Measurements from ENCODE around the gene GTF2H1. TPM values are rescaled to one million over a fixed set of nuclear protein-coding genes. Genes with fewer than 3 reads are reported as not detected.
"Not testable (repeated sequence)": the region's sequence is repeated elsewhere in the genome, so short reads cannot be mapped to it uniquely, and the experiment has no call there.

The GTF2H1 gene
- polyA plus RNA-seq, 4 donors: 23.1 to 65.7 (median 27.3) TPM

DNA sequence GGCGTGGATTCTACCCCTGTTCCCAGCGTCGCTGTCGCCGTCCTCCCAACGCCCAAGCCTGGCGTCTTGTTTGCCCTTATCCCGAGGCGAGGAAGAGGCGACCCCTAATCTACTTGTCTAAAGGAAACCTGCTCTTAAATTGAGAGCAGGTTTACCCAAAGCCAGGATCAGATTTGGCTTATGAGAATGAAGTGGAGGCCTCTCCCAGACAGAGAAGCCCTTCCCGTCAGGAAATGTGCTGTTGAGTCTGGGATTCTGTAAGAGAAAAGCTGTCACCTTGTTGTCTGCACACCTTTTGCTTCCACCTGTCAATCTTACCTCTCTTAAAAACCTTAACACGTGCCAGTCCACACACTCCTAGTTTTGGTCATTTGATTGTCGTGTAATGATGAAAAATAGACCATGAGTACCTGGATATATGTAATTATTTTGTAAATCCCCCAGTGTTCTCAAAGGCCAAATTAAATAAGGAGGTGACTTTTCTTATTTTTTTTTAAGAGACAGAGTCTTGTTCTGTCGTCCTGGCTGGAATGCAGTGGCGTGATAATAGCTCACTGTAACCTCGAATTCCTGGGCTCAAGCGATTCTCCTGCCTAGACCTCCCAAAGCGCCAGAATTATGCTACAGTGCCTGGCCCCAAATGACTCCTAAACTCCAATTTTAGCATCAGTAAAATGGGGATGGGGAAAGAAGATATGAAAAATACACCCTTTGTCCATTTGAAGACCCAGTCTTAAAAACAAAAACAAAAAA lies 627 bp downstream of the GTF2H1 start:
- H3K36me3 ChIP-seq (ENCODE audit: control insufficient read depth in 3 of 3, insufficient read depth in 2 of 3, low read depth in 1 of 3, low read length in 3 of 3): peaks cover 0 to 12% (median 5%) of the 10 kb centered on the region in 3 donors
- peak overlapping the region in 2 of 3 donors; percentile 94 to 99 for H3K27ac ChIP-seq (ENCODE audit: low read depth in 1 of 3, low read length in 2 of 3)
- no peaks in the 10 kb centered on the region for H3K27me3 ChIP-seq (ENCODE audit: control insufficient read depth in 3 of 3, insufficient read depth in 3 of 3, low read length in 3 of 3)
- peak overlapping the region; percentile 69 to 89 (median 84) for H3K4me3 ChIP-seq (ENCODE audit: low read depth in 1 of 3, low read length in 3 of 3)
- no peaks in the 10 kb centered on the region for H3K9me3 ChIP-seq (ENCODE audit: control insufficient read depth in 2 of 2, insufficient read depth in 1 of 2, low read depth in 1 of 2, low read length in 1 of 2)
- WGBS, 3 donors: 8 to 10% (median 9%) methylated on average over 18 of the region's 18 CpGs
- peaks cover 7 to 10% (median 7%) of the 10 kb centered on the region in 3 donors for H3K4me1 ChIP-seq (ENCODE audit: control insufficient read depth in 3 of 3, insufficient read depth in 2 of 3, low read depth in 1 of 3, low read length in 2 of 3)
- DNase-seq (peak in 1 of 2 donors; percentile 48), FAIRE-seq (no peak)

DNA sequence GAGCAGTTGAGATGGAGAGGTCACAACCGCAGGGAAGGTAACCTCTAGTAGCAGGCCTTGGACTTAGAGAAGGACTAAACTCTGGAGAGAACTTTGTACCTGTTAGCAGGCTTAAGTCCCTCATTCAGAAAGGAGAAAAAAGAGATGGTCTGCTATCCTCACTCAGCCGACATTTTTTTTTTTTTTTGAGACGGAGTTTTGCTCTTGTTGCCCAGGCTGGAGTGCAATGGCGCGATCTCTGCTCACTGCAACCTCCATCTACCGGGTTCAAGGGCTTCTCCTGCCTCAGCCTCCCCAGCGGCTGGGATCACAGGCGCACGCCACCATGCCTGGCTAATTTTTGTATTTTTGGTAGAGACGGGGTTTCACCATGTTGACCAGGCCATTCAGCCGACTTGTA lies 1.5 kb downstream of the GTF2H1 start:
- not testable (repeated sequence) for DNase-seq; H3K27me3 ChIP-seq (ENCODE audit: control insufficient read depth in 3 of 3, insufficient read depth in 3 of 3, low read length in 3 of 3); H3K9me3 ChIP-seq (ENCODE audit: control insufficient read depth in 2 of 2, insufficient read depth in 1 of 2, low read depth in 1 of 2, low read length in 1 of 2); H3K27ac ChIP-seq (ENCODE audit: low read depth in 1 of 3, low read length in 2 of 3); FAIRE-seq
- Histone ChIP-seq H3K4me1 (ENCODE audit: control insufficient read depth in 3 of 3, insufficient read depth in 2 of 3, low read depth in 1 of 3, low read length in 2 of 3) (peaks cover 7 to 10% (median 7%) of the 10 kb centered on the region in 3 donors), H3K4me3 (ENCODE audit: low read depth in 1 of 3, low read length in 3 of 3) (peak overlapping the region in 2 of 3 donors; percentile 3 to 89), H3K36me3 (ENCODE audit: control insufficient read depth in 3 of 3, insufficient read depth in 2 of 3, low read depth in 1 of 3, low read length in 3 of 3) (peaks cover 0 to 17% (median 5%) of the 10 kb centered on the region in 3 donors)
- 85 to 89% (median 87%) methylated on average over 11 of the region's 11 CpGs for WGBS, 3 donors

DNA sequence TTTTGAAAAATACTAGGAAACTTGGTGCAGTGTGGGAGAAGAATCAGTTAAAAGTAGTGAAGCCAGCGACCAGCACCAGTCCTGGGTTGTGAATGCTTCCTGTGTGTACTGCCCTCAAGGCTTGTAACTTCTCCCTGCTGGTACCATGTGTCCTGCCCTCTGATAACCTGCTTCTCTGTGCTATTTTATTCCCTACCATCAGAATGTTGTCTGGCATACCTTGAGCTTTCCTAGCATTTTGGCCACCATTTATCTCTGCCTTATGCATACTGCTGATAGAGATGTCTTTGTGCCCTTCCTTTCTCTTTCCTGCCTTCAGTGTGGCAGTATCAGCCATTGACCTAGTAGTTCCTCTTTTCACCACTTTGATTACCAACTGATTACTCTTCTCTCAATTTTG lies 2.0 kb downstream of the GTF2H1 start:
- Histone ChIP-seq H3K36me3 (ENCODE audit: control insufficient read depth in 3 of 3, insufficient read depth in 2 of 3, low read depth in 1 of 3, low read length in 3 of 3) (peaks cover 0 to 17% (median 5%) of the 10 kb centered on the region in 3 donors), H3K9me3 (ENCODE audit: control insufficient read depth in 2 of 2, insufficient read depth in 1 of 2, low read depth in 1 of 2, low read length in 1 of 2) (no peaks in the 10 kb centered on the region), H3K4me1 (ENCODE audit: control insufficient read depth in 3 of 3, insufficient read depth in 2 of 3, low read depth in 1 of 3, low read length in 2 of 3) (peaks cover 7 to 10% (median 7%) of the 10 kb centered on the region in 3 donors), H3K27ac (ENCODE audit: low read depth in 1 of 3, low read length in 2 of 3) (no peak overlapping the region), H3K4me3 (ENCODE audit: low read depth in 1 of 3, low read length in 3 of 3) (no peak overlapping the region), H3K27me3 (ENCODE audit: control insufficient read depth in 3 of 3, insufficient read depth in 3 of 3, low read length in 3 of 3) (no peaks in the 10 kb centered on the region)
- DNase-seq (no peak), FAIRE-seq (no peak)
- WGBS, 3 donors: 46 to 75% (median 63%) methylated on average over 1 of the region's 1 CpG

DNA sequence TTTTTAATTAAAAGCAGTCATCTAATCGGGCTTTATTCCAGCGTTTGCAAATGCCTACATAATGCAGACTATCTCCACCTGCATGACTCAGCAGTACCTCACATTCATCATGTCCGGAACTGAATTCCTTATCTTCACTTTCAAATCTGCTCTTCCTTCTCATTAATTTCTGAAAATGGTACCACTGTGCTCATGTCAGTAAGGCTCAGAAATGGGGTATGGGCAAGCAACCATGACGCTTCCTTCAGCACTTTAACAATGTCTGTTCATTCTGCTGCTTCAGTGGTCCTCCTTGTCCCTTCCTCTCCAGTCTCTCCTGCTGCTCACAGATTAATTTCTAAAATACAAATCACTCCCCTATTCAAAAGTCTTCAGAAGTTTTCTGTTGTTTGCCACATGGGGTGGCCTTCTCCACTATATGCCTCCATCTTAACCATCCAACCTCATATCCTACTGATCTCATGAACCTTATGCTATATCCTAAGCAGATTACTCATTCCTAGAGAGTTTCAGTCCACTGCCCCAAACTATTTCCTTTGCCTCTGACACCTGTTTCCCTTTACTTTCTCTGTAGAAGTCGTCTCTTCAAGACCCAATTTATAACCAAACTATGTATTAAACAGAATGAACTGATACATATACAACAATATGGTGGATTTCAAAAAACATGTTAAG lies 7.0 kb downstream of the GTF2H1 start:
- no peaks in the 10 kb centered on the region for H3K9me3 ChIP-seq (ENCODE audit: control insufficient read depth in 2 of 2, insufficient read depth in 1 of 2, low read depth in 1 of 2, low read length in 1 of 2)
- peaks cover 0 to 34% (median 15%) of the 10 kb centered on the region in 3 donors for H3K36me3 ChIP-seq (ENCODE audit: control insufficient read depth in 3 of 3, insufficient read depth in 2 of 3, low read depth in 1 of 3, low read length in 3 of 3)
- 55 to 67% (median 60%) methylated on average over 5 of the region's 5 CpGs for WGBS, 3 donors
- H3K27ac ChIP-seq (ENCODE audit: low read depth in 1 of 3, low read length in 2 of 3): peak overlapping the region in 1 of 3 donors; percentile 21
- no peaks in the 10 kb centered on the region for H3K27me3 ChIP-seq (ENCODE audit: control insufficient read depth in 3 of 3, insufficient read depth in 3 of 3, low read length in 3 of 3)
- no peak overlapping the region for H3K4me3 ChIP-seq (ENCODE audit: low read depth in 1 of 3, low read length in 3 of 3)
- FAIRE-seq: no peak
- peak in 1 of 2 donors; percentile 45 for DNase-seq
- H3K4me1 ChIP-seq (ENCODE audit: control insufficient read depth in 3 of 3, insufficient read depth in 2 of 3, low read depth in 1 of 3, low read length in 2 of 3): peaks cover 0 to 6% (median 2%) of the 10 kb centered on the region in 3 donors

DNA sequence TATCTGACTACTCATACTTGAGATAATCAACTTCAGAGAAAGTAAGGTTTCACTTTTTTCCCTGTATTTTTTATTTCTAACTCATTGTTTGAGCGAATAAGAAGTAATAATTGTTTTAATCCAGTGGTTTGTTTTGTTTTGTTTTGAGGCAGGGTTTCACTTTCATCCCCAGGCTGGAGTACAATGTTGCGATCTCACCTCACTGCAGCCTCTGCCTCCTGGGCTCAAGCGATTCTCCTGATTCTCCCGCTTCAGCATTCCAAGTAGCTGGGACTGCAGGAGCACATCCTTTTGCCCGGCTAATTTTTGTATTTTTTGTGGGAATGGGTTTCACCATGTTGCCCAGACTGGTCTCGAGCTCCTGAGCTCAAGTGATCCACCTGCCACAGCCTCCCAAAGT lies 8.6 kb downstream of the GTF2H1 start:
- no peaks in the 10 kb centered on the region for H3K27me3 ChIP-seq (ENCODE audit: control insufficient read depth in 3 of 3, insufficient read depth in 3 of 3, low read length in 3 of 3)
- no peak for FAIRE-seq
- no peak overlapping the region for H3K4me3 ChIP-seq (ENCODE audit: low read depth in 1 of 3, low read length in 3 of 3)
- no peak overlapping the region for H3K27ac ChIP-seq (ENCODE audit: low read depth in 1 of 3, low read length in 2 of 3)
- H3K4me1 ChIP-seq (ENCODE audit: control insufficient read depth in 3 of 3, insufficient read depth in 2 of 3, low read depth in 1 of 3, low read length in 2 of 3): peaks cover 0 to 2% (median 0%) of the 10 kb centered on the region in 3 donors
- peaks cover 6 to 35% (median 16%) of the 10 kb centered on the region in 3 donors for H3K36me3 ChIP-seq (ENCODE audit: control insufficient read depth in 3 of 3, insufficient read depth in 2 of 3, low read depth in 1 of 3, low read length in 3 of 3)
- 85 to 97% (median 88%) methylated on average over 6 of the region's 6 CpGs for WGBS, 3 donors
- H3K9me3 ChIP-seq (ENCODE audit: control insufficient read depth in 2 of 2, insufficient read depth in 1 of 2, low read depth in 1 of 2, low read length in 1 of 2): no peaks in the 10 kb centered on the region
- no peak for DNase-seq

DNA sequence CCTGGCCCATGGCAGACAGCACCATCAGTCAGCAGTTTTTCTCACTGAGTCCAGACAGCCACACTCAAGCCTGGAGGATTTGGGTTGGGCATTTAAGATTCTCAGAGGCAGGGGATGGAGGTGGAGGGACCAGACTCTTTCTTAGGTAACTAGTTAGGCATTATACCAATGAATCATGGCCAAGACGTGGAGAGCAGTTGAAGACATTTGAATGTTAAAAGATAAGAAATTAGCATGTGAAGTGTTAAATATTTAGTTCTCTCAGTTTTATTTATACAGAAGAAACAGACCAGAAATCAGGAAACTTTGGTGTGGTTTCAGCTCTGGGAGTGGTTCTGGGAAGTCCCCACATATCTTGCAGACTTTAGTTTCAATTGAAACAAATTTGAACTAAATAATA lies 9.9 kb downstream of the GTF2H1 start:
- H3K9me3 ChIP-seq (ENCODE audit: control insufficient read depth in 2 of 2, insufficient read depth in 1 of 2, low read depth in 1 of 2, low read length in 1 of 2): no peaks in the 10 kb centered on the region
- DNase-seq (no peak), FAIRE-seq (no peak)
- no peak overlapping the region for H3K4me3 ChIP-seq (ENCODE audit: low read depth in 1 of 3, low read length in 3 of 3)
- peaks cover 0 to 2% (median 0%) of the 10 kb centered on the region in 3 donors for H3K4me1 ChIP-seq (ENCODE audit: control insufficient read depth in 3 of 3, insufficient read depth in 2 of 3, low read depth in 1 of 3, low read length in 2 of 3)
- no peaks in the 10 kb centered on the region for H3K27me3 ChIP-seq (ENCODE audit: control insufficient read depth in 3 of 3, insufficient read depth in 3 of 3, low read length in 3 of 3)
- H3K27ac ChIP-seq (ENCODE audit: low read depth in 1 of 3, low read length in 2 of 3): peak overlapping the region in 1 of 3 donors; percentile 44
- 52 to 78% (median 77%) methylated on average over 1 of the region's 1 CpG for WGBS, 3 donors
- peaks cover 9 to 42% (median 23%) of the 10 kb centered on the region in 3 donors for H3K36me3 ChIP-seq (ENCODE audit: control insufficient read depth in 3 of 3, insufficient read depth in 2 of 3, low read depth in 1 of 3, low read length in 3 of 3)

DNA sequence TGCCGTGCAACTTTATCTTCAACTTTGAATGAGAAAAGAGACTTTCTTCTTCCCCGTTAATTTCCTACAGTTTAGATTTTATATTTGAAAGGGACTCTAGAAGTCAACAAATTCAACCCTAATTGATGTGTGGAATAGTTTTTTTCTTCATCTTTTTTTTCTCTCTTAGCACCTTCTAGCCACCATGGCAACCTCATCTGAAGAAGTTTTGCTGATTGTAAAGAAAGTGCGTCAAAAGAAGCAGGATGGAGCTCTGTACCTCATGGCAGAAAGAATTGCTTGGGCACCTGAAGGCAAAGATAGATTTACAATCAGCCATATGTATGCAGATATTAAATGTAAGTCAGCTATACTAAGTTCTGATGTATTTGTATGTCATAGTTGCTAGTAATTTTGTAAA lies 10.5 kb downstream of the GTF2H1 start:
- DNase-seq (no peak), FAIRE-seq (no peak)
- H3K36me3 ChIP-seq (ENCODE audit: control insufficient read depth in 3 of 3, insufficient read depth in 2 of 3, low read depth in 1 of 3, low read length in 3 of 3): peaks cover 9 to 38% (median 21%) of the 10 kb centered on the region in 3 donors
- WGBS, 3 donors: 85 to 95% (median 90%) methylated on average over 3 of the region's 3 CpGs
- H3K4me1 ChIP-seq (ENCODE audit: control insufficient read depth in 3 of 3, insufficient read depth in 2 of 3, low read depth in 1 of 3, low read length in 2 of 3): peaks cover 0 to 2% (median 0%) of the 10 kb centered on the region in 3 donors
- no peaks in the 10 kb centered on the region for H3K9me3 ChIP-seq (ENCODE audit: control insufficient read depth in 2 of 2, insufficient read depth in 1 of 2, low read depth in 1 of 2, low read length in 1 of 2)
- H3K27ac ChIP-seq (ENCODE audit: low read depth in 1 of 3, low read length in 2 of 3): no peak overlapping the region
- H3K27me3 ChIP-seq (ENCODE audit: control insufficient read depth in 3 of 3, insufficient read depth in 3 of 3, low read length in 3 of 3): no peaks in the 10 kb centered on the region
- no peak overlapping the region for H3K4me3 ChIP-seq (ENCODE audit: low read depth in 1 of 3, low read length in 3 of 3)

DNA sequence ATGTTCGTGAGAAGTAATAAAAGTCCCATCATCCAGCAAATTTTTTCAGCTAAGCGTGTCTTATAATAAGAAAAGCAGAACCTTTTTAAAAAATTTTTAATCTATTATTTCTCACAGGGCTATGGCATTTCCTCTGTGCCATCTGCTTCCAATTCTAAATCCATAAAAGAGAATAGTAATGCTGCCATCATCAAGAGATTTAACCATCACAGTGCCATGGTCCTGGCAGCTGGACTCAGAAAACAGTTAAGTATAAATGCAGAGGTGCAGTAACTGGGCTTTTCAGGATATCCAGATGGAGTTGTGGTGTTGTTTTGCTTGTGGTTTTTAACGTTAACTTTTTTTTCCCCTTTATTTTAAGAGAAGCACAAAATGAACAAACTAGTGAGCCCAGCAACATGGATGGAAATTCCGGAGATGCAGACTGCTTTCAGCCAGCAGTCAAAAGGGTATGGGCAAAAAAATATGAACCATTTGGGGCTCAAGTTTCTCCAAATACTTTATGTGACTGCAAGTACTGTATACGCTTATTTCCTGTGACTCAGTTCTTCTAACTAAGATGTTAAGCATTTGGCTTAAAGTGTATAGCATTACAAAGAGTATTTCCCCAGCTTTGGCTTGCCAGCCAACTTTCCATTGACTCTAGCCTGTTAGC lies 25.2 kb downstream of the GTF2H1 start:
- peaks cover 9 to 38% (median 9%) of the 10 kb centered on the region in 3 donors for H3K36me3 ChIP-seq (ENCODE audit: control insufficient read depth in 3 of 3, insufficient read depth in 2 of 3, low read depth in 1 of 3, low read length in 3 of 3)
- FAIRE-seq: no peak

More for the DNA sequence above, 25.2 kb downstream of the GTF2H1 start:
- no peak for DNase-seq
- H3K4me3 ChIP-seq (ENCODE audit: low read depth in 1 of 3, low read length in 3 of 3): no peak overlapping the region
- H3K9me3 ChIP-seq (ENCODE audit: control insufficient read depth in 2 of 2, insufficient read depth in 1 of 2, low read depth in 1 of 2, low read length in 1 of 2): no peaks in the 10 kb centered on the region
- no peaks in the 10 kb centered on the region for H3K27me3 ChIP-seq (ENCODE audit: control insufficient read depth in 3 of 3, insufficient read depth in 3 of 3, low read length in 3 of 3)
- WGBS, 3 donors: 85 to 90% (median 87%) methylated on average over 5 of the region's 5 CpGs
- H3K27ac ChIP-seq (ENCODE audit: low read depth in 1 of 3, low read length in 2 of 3): no peak overlapping the region
- H3K4me1 ChIP-seq (ENCODE audit: control insufficient read depth in 3 of 3, insufficient read depth in 2 of 3, low read depth in 1 of 3, low read length in 2 of 3): no peaks in the 10 kb centered on the region

Measured in small intestine (tissue), 7 donors.